K562 (cell line): ENCODE measurements around the gene XAB2. TPM values are rescaled to one million over a fixed set of nuclear protein-coding genes. Genes with fewer than 3 reads are reported as not detected.

ENCODE experiments used
- ATAC-seq: fragments of 200-7000 bp; cut with Tn5 transposase; 3 replicates; pipeline ENCODE4 v1.9.1; 2020; ENCODE audit warnings: moderate library complexity
- BruUV-seq: library from RNA; stranded (reverse); fragments of 400-500 nt; replicated peaks from 2 replicates; lab custom pipeline; 2021; lab: Mats Ljungman, UMichigan
- CTCF ChIA-PET: fragments of 300-600 bp; formaldehyde crosslinking; extraction: SDS; loops from one replicate; lab custom pipeline; 2021; ENCODE audit warnings: low intra/inter-chr PET ratio; lab: Yijun Ruan, JAX
- POLR2A ChIA-PET: fragments of 300-600, 350-650 bp; sonication (Branson Sonifier 250); formaldehyde crosslinking; extraction: SDS; loops from one replicate; lab custom pipeline; 2021; ENCODE audit warnings: antibody characterized with exemption, inconsistent platforms; lab: Yijun Ruan, JAX
- DNase-seq, 4 experiments: peaks; one replicate each; pipeline versions ENCODE4 v3.0.0 to v3.0.0-alpha.2; 2011 to 2018; ENCODE audit warnings: low spot score in 3 of 4, mixed read lengths in 3 of 4; ENCODE audit errors: extremely low read depth in 1 of 4
- FAIRE-seq: peaks from 2 replicates; lab custom pipeline; 2011; peaks lifted over from hg19 to GRCh38; lab: Jason Lieb, UNC
- H2AFZ ChIP-seq: 2 replicates; pipeline ENCODE4 v1.6.0; 2011; ENCODE audit warnings: low read depth, low read length, control low read depth, inconsistent platforms
- H3K27ac ChIP-seq: fragments of 200-600 bp; 3 replicates; pipeline ENCODE4 v1.8.0; 2011; ENCODE audit warnings: low read depth, mild to moderate bottlenecking, control low read depth, inconsistent platforms, low read length, moderate library complexity, mixed read lengths; ENCODE audit errors: extremely low read depth
- H3K27me3 ChIP-seq, 2 experiments: fragments of 300-600 bp in 1 of 2; 2 replicates in 1 of 2; 3 replicates in 1 of 2; pipeline versions ENCODE4 v1.6.0 to v1.8.0; 2011; ENCODE audit warnings: inconsistent platforms in 2 of 2, low read length in 2 of 2, mild to moderate bottlenecking in 1 of 2, mixed read lengths in 1 of 2, moderate library complexity in 1 of 2; ENCODE audit not compliant: control insufficient read depth in 2 of 2, insufficient read depth in 2 of 2
- H3K36me3 ChIP-seq: fragments of 300-600 bp; 3 replicates; pipeline ENCODE4 v1.8.0; 2011; ENCODE audit warnings: mild to moderate bottlenecking, low read length, inconsistent platforms; ENCODE audit not compliant: control insufficient read depth, insufficient read depth
- H3K4me1 ChIP-seq, 2 experiments: fragments of 200-600 bp in 1 of 2; replicated peaks in 1 of 2; 2 replicates in 1 of 2; 3 replicates in 1 of 2; pipeline versions ENCODE4 v1.5.1 to v1.8.0; 2011; ENCODE audit warnings: inconsistent platforms in 2 of 2, low read length in 2 of 2, mild to moderate bottlenecking in 1 of 2, mixed read lengths in 1 of 2, moderate library complexity in 1 of 2; ENCODE audit not compliant: control insufficient read depth in 2 of 2, insufficient read depth in 2 of 2
- H3K4me2 ChIP-seq: 2 replicates; pipeline ENCODE4 v1.6.1; 2011; ENCODE audit warnings: low read length, control low read depth, inconsistent platforms, mixed read lengths; ENCODE audit not compliant: insufficient read depth
- H3K4me3 ChIP-seq: fragments of 200-600 bp; sonication (generic), shearing (Covaris generic); 2 replicates; pipeline ENCODE4 v1.5.1; 2016; ENCODE audit warnings: control low read depth, inconsistent platforms
- H3K79me2 ChIP-seq: fragments of 200-600 bp; 3 replicates; pipeline ENCODE4 v1.8.0; 2011; ENCODE audit warnings: low read length, inconsistent platforms; ENCODE audit not compliant: control insufficient read depth, insufficient read depth
- H3K9ac ChIP-seq, 2 experiments: 2 replicates each; pipeline versions ENCODE4 v1.6.0 to v1.6.1; 2011; ENCODE audit warnings: low read depth in 2 of 2, low read length in 2 of 2, control low read depth in 1 of 2, inconsistent platforms in 1 of 2, mild to moderate bottlenecking in 1 of 2, mixed read lengths in 1 of 2; ENCODE audit not compliant: insufficient read depth in 1 of 2
- H3K9me1 ChIP-seq: one replicate; pipeline ENCODE4 v1.6.0; 2011; ENCODE audit warnings: inconsistent platforms, mild to moderate bottlenecking, low read length, moderate library complexity; ENCODE audit not compliant: control insufficient read depth, insufficient read depth
- H3K9me3 ChIP-seq: replicated peaks from 2 replicates; pipeline ENCODE4 v1.5.1; 2011; ENCODE audit warnings: low read depth, low read length, inconsistent platforms; ENCODE audit not compliant: control insufficient read depth, insufficient read depth
- H4K20me1 ChIP-seq: replicated peaks from 2 replicates; pipeline ENCODE4 v1.6.1; 2011; ENCODE audit warnings: low read length, inconsistent platforms, mixed read lengths; ENCODE audit not compliant: control insufficient read depth, insufficient read depth
- ADNP ChIP-seq: fragments of 200-800 bp; sonication (Bioruptor generic); IDR thresholded peaks from 2 replicates; pipeline ENCODE4 v1.6.1; 2016; ENCODE audit warnings: missing genetic modification characterization, missing compliant biosample characterization
- BRD9 ChIP-seq: fragments of 450-650 bp; IDR thresholded peaks from 2 replicates; pipeline ENCODE4 v1.6.1; 2018; ENCODE audit warnings: low read depth; ENCODE audit not compliant: partially characterized antibody
- CBFA2T3 ChIP-seq: fragments of 450-650 bp; IDR thresholded peaks from 2 replicates; pipeline ENCODE4 v1.6.1; 2017
- DNMT1 ChIP-seq: fragments of 450-650 bp; IDR thresholded peaks from 2 replicates; pipeline ENCODE4 v1.6.1; 2016; ENCODE audit warnings: antibody characterized with exemption, mild to moderate bottlenecking
- DPF2 ChIP-seq: fragments of 450-650 bp; IDR thresholded peaks from 2 replicates; pipeline ENCODE4 v1.6.1; 2016
- EWSR1 ChIP-seq: fragments of 450-650 bp; IDR thresholded peaks from 2 replicates; pipeline ENCODE4 v1.6.1; 2018; ENCODE audit warnings: borderline replicate concordance, mild to moderate bottlenecking, low read depth, moderate library complexity; ENCODE audit not compliant: partially characterized antibody
- HMG20A ChIP-seq: fragments of 450-650 bp; formaldehyde crosslinking; conservative IDR thresholded peaks from 2 replicates; pipeline ENCODE4 v1.4.0; 2020; ENCODE audit warnings: mild to moderate bottlenecking, mixed read lengths
- HNRNPUL1 ChIP-seq: fragments of 200-400 bp; formaldehyde crosslinking; IDR thresholded peaks from 2 replicates; pipeline ENCODE4 v1.6.1; 2017; ENCODE audit warnings: low read length
- KDM1A ChIP-seq, 2 experiments: fragments of 450-650 bp; IDR thresholded peaks; 2 replicates each; pipeline ENCODE4 v1.6.1; 2016; ENCODE audit warnings: mild to moderate bottlenecking in 2 of 2
- NR4A1 ChIP-seq, 2 experiments: fragments of 250-450 bp in 1 of 2; fragments of 450-650 bp in 1 of 2; sonication (Bioruptor Pico) in 1 of 2; IDR thresholded peaks; 2 replicates each; pipeline versions ENCODE4 v1.4.0 to v1.6.1; 2016 to 2020; ENCODE audit warnings: mild to moderate bottlenecking in 2 of 2, missing compliant biosample characterization in 1 of 2, missing genetic modification characterization in 1 of 2, moderate library complexity in 1 of 2
- PRMT5 ChIP-seq: sonication (generic); formaldehyde crosslinking; IDR thresholded peaks from 2 replicates; pipeline ENCODE4 v1.5.0; 2020; ENCODE audit warnings: missing genetic modification reagents
- RBM25 ChIP-seq: fragments of 200-400 bp; formaldehyde crosslinking; IDR thresholded peaks from 2 replicates; pipeline ENCODE4 v1.6.1; 2018; ENCODE audit warnings: low read length, low read depth, moderate library complexity; ENCODE audit not compliant: severe bottlenecking
- SMARCA5 ChIP-seq: fragments of 450-650 bp; IDR thresholded peaks from 2 replicates; pipeline ENCODE4 v1.6.1; 2016
- SMARCC2 ChIP-seq: fragments of 450-650 bp; IDR thresholded peaks from 2 replicates; pipeline ENCODE4 v1.6.1; 2017; ENCODE audit warnings: antibody characterized with exemption, moderate library complexity, mild to moderate bottlenecking, low read depth
- THRA ChIP-seq: fragments of 450-650 bp; IDR thresholded peaks from 2 replicates; pipeline ENCODE4 v1.6.1; 2017; ENCODE audit warnings: mild to moderate bottlenecking, moderate library complexity
- ZBTB34 ChIP-seq: fragments of 250-450 bp; sonication (Bioruptor Pico); IDR thresholded peaks from 2 replicates; pipeline ENCODE4 v1.8.0; 2021; ENCODE audit warnings: mild to moderate bottlenecking, moderate library complexity
- ZFP36 ChIP-seq: fragments of 150-350 bp; IDR thresholded peaks from 2 replicates; pipeline ENCODE4 v1.6.1; 2018; ENCODE audit warnings: low read length, low read depth; ENCODE audit not compliant: partially characterized antibody
- ZNF12 ChIP-seq: sonication (generic); formaldehyde crosslinking; IDR thresholded peaks from 2 replicates; pipeline ENCODE4 v1.4.0; 2020; ENCODE audit warnings: mild to moderate bottlenecking, missing genetic modification reagents
- ZNF324 ChIP-seq: fragments of 250-450 bp; sonication (Bioruptor Pico); IDR thresholded peaks from 2 replicates; pipeline ENCODE4 v1.4.0; 2020; ENCODE audit warnings: mild to moderate bottlenecking
- ZNF507 ChIP-seq: conservative IDR thresholded peaks from 2 replicates; pipeline ENCODE4 v1.6.1; 2017; ENCODE audit warnings: missing genetic modification characterization, missing compliant biosample characterization
- ZNF561 ChIP-seq: fragments of 450-650 bp; formaldehyde crosslinking; conservative IDR thresholded peaks from 2 replicates; pipeline ENCODE4 v1.4.0; 2020; ENCODE audit warnings: mild to moderate bottlenecking, moderate library complexity
- ZNF586 ChIP-seq: fragments of 450-650 bp; formaldehyde crosslinking; conservative IDR thresholded peaks from 2 replicates; pipeline ENCODE4 v1.4.0; 2020; ENCODE audit warnings: mild to moderate bottlenecking, moderate library complexity
- ZNF717 ChIP-seq: fragments of 250-450 bp; sonication (Bioruptor Pico); IDR thresholded peaks from 2 replicates; pipeline ENCODE4 v1.5.0; 2021
- WGBS: fragments of 100-300 bp; shearing (Covaris generic); methylation state at CpG from one replicate; pipeline ENCODE4 v1.1.6; 2016; ENCODE audit warnings: low coverage, mixed read lengths; ENCODE audit not compliant: insufficient coverage; ENCODE audit errors: missing lambda C conversion rate; 5-methylcytosine and 5-hydroxymethylcytosine counted together
- in situ Hi-C: fragments of 300-500 bp; cut with MboI; formaldehyde crosslinking; loops from 4 replicates; pipeline ENCODE4 v1.15.0; 2018; ENCODE audit warnings: inconsistent platforms, mixed read lengths
- intact Hi-C: fragments of 100-400 bp; cut with micrococcal nuclease; formaldehyde crosslinking; loops from 2 replicates; pipeline ENCODE4 v1.14.2; 2022
- polyA plus RNA-seq, 8 experiments: library from polyadenylated mRNA; depleted of rRNA in 4 of 8; stranded (reverse) in 5 of 8; unstranded in 3 of 8; fragments of >200 nt; fragmentation: Nextera tagmentation in 2 of 8; fragmentation: Illumina TruSeq in 1 of 8; extraction: Ambion mirVana in 2 of 8; extraction: Trizol in 1 of 8; gene quantifications; 2 replicates each; pipeline versions ENCODE4 v1.2.1 to v1.2.3, GENCODE V29; 2011 to 2014; ENCODE audit warnings: inconsistent platforms in 1 of 8, missing spikeins in 1 of 8
- total RNA-seq, 7 experiments: library from RNA; depleted of rRNA in 6 of 7; stranded (reverse); fragments of >200 nt in 6 of 7; fragmentation: Illumina TruSeq in 2 of 7; extraction: Trizol in 2 of 7; gene quantifications; 2 replicates each; pipeline versions ENCODE4 v1.2.1 to v1.2.3, GENCODE V29; 2011 to 2021; ENCODE audit warnings: low replicate concordance in 1 of 7

Gene XAB2
- total and polyA plus RNA-seq, 9 of the 15 experiments (the other 6 are each of a cell fraction or from before 2014, with no cell fraction given): 0.21 to 58.3 (median 20.0) TPM

GRCh38 chr19:7607212-7607873, 22.0 kb downstream of the XAB2 start:
- Histone ChIP-seq H3K4me1 (peaks cover 2 to 48% of the 10 kb centered on the region in 2 experiments; a peak in 4 of 5 replicates), H3K9me3 (no peaks in the 10 kb centered on the region), H3K9me1 (no peaks in the 10 kb centered on the region), H3K27me3 (peaks cover 6 to 27% of the 10 kb centered on the region in 2 experiments; a peak in 3 of 5 replicates), H3K79me2 (no peaks in the 10 kb centered on the region), H3K27ac (no peak overlapping the region), H3K36me3 (no peaks in the 10 kb centered on the region), H3K4me3 (no peak overlapping the region), H4K20me1 (peaks cover 9% of the 10 kb centered on the region; the same call in 1 of the 2 replicates), H3K4me2 (no peak overlapping the region), H2AFZ (no peak overlapping the region), H3K9ac (no peak overlapping the region)
- ChIA-PET POLR2A (interaction anchor here (0.9 to 1.5 kb wide), 3 partner anchors 11 to 596 kb away, joined by 3 to 5 read pairs (median 3); no protein-coding TSS in a partner anchor), CTCF (no interaction called here)
- ATAC-seq: no peak
- no TSS peak for BruUV-seq
- intact Hi-C loops: no loop called here
- in situ Hi-C loops: no loop called here
- no peak for DNase-seq
- FAIRE-seq: no peak
- 15% methylated on average over 3 of the region's 10 CpGs for WGBS
- TF ChIP-seq NR4A1 (CRISPR knock-in tag; IDR thresholded peaks at IDR 0.05) (no peak), NR4A1 (tag; IDR thresholded peaks at IDR 0.05) (no peak), SMARCC2 (no peak), KDM1A (IDR thresholded peaks at IDR 0.05) (peak; percentile 66 to 71; a peak in 3 of 4 replicates), ZNF717 (CRISPR knock-in tag) (no peak), DPF2 (no peak), HNRNPUL1 (no peak), DNMT1 (no peak), SMARCA5 (peak; percentile 55; the same call in 1 of the 2 replicates), HMG20A (CRISPR knock-in tag) (no peak), ZFP36 (peak; percentile 85), RBM25 (peak; percentile 95), ADNP (tag) (0 out of 2 replicates have a peak, but pooled peaks have one; percentile 46), ZNF561 (CRISPR knock-in tag) (no peak), ZNF12 (CRISPR knock-in tag) (no peak), PRMT5 (CRISPR knock-in tag) (no peak), BRD9 (no peak), ZNF586 (no peak), ZNF507 (tag) (no peak), ZBTB34 (CRISPR knock-in tag) (no peak), CBFA2T3 (no peak), EWSR1 (no peak), ZNF324 (no peak), THRA (no peak)
